NK-92 treated with Interleukin-12 subunit alpha and Interleukin-12 subunit beta, amount 100 ng/mL, for 24 hours (cell line): ENCODE results near the gene GJD2.

Experiments
- DNase-seq: peaks from one replicate; lab custom pipeline; 2025; lab: John Stamatoyannopoulos, UW

The GJD2 gene

DNA sequence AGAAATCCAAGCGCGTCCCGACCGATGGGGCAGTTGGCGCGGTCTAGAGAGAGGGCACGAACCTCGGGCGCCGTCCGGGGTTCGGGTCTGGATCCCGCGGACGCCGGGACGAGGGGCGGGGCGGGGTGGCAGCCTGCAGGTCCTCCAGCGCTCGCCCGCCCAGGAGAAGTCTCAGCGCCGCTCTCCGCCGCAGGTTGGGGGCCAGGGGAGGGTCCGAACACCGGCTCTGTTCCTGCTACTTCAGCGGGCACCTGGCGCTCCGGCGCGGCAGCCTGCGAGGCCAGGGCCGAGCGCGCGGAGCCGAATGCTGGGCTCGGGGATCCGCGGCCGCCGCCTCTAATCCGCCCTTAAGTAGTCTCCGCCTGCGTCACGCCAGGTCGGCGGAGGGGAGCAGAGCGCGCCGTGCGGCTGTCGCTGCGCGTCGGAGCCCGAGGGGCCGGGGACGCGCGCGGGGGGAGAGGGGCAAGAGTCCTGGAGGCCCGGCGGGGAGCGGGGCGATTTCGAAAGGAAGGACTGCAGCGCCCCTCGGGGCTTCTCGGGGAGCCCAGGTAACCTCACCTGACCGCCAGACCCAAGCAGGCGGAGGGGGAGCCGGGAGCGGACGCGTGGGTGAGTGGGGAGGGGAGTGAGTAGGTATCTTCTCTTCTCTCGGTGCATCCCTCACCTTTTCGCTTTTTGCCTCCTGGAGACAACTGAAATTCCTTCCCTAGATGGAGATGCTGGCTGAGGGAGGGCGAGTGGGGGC, at the start of gene GJD2:
TSS of gene GJD2 (minus strand) at position 325 of the 745 bp plus-strand sequence. CDS start 510 bp downstream, outside the sequence.
- DNase-seq, result no peak

DNA sequence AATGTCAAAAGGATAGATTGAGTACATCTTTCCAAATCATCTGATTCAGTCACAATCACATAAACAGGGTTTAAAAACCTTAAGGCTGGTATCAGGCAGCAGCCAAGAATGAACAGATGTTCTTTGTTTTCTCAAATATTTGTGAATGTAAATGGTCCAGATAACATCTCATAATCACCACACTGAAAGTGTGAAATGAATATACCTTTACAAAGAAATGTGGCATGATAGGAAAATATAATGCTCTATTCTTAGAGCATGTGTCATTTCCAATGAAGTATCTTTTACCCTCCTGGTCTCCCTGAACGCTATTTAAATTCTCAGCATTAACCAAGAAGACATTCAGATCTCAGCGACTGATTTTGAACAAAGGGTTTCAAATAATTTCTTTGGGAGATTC, 49.3 kb upstream of the GJD2 start:
- no peak for DNase-seq

DNA sequence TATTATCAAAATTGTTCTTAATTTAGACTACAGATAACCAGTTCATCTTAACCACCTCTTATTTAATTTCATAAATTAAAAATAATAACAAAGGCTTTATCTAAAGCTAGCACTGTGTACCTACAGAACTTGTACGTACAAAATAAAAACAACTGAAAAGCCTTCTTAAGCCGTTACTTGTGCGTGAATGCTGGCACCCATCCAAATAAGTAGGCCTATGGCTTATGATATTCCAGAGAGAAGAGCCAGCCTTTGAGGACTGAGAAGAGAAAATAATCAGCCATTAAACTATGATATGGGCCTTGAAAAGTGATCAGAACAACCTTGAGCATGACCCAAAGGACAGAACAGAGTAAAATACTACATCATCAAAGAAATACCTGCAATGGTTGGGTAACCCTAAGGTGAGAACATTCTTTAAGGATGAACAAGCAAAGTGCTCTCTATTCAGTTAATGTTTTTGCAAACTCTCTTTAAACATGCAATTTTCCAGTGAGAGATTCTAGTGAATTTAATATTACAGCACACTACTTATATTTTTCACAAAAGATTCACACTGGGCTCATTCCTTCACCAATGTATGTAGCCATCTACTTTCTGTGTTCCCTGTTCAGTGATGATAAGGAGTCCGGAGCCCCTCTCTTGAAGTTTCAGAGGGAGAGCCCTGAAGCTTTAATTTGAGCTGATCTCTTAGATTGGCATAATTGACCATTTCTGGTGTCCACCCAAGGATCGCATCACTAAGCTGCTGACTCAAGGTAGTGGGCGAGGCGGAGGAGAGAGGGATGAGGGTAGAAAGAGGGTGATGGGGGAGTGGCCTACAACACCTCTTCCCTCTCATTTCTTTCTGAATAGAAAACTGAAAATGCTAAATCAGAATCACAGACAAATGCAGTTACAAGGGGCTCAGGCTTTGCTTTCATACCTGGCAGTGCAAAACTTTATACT, 48.3 kb upstream of the GJD2 start:
- DNase-seq, result no peak

DNA sequence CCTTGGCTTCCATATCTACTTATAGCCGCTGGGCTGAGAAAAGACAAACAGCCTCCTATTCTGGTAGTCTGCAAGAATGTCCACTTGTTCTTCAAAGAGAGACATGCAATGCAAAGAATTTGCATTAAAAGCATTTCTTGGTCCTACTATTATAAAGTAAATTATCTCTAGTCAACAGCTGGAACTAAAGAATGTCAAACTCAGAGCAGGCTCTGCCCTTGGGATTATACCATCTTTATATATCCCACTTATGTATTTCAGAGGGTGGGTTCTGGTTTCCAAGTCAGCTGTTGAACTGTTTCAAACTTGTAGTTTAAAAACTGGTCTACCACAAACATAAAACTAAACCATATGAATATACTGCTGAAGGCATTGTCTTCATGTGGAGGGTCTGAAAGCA, 47.6 kb upstream of the GJD2 start:
- no peak for DNase-seq

DNA sequence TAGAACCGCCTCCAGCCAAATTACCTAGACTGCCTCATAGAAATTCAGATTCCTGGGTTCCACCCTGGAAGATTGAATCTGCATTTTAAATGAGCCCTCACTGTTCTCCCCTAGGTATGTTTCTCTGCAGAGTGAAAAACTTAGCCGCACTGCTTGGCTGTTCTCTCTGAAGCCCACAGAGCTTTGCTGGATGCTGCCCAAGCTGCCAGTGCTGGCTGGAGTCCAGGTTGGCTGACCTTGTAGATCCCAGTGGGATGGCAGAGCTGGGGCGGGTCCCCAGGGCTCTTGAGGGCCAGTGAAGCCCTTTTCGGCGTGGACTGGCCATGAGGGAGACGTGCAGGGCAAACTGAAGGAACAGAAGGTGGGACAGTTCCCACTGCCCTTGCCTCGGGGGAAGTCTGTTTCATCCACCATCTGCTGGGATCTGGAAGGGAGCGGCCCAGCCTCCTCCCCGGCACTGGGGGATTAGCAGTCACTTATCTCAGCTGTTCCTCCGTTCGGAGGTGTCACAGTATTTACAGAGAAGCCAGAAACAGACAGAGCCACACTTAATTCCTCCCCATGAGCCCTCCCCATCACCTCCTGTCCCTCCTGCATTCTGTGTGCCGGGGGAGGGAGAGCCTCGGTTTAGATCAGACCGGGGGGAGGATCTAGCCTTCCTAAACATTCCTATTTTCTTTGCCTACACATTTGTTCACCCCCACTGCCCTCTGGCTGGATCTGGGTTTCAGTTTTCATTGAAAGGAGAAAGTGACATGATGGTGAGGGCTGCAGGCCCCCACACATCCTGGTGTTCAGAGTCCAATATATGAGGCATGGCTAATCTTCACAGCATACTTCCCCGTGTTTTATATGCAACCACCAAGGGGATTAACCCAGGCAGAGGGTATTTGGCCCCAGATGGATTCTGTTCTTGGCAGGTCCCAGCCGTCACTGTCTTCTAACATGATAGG, 44.6 kb upstream of the GJD2 start:
- no peak for DNase-seq

DNA sequence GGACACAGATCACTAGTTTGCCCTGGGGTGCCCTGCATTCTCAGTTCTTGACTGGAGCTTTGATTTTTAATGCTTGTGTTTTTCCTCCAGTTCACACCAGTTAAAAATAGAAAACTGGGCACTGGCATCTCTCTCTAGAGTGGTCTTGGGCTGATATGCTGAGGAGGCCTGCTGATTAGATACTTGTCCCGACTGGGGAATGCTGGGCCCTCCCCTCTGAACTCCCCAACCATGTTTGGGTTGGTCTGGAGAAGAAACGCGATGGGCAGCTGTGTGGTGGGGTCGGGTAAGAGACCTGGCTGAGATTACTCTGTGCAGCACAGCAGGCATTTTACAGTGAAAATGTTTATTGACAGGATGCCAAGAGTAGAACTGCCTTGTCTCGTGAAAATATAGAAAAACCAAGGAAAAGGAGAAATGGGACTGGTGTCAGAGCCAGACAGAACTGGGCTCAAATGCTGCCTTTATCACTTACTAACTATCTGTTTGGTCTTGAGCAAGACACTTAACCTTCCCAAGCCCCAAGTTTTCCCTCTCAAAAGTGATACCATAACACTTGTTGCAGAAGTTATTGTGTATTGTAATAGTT, 42.1 kb upstream of the GJD2 start:
- DNase-seq, result no peak

DNA sequence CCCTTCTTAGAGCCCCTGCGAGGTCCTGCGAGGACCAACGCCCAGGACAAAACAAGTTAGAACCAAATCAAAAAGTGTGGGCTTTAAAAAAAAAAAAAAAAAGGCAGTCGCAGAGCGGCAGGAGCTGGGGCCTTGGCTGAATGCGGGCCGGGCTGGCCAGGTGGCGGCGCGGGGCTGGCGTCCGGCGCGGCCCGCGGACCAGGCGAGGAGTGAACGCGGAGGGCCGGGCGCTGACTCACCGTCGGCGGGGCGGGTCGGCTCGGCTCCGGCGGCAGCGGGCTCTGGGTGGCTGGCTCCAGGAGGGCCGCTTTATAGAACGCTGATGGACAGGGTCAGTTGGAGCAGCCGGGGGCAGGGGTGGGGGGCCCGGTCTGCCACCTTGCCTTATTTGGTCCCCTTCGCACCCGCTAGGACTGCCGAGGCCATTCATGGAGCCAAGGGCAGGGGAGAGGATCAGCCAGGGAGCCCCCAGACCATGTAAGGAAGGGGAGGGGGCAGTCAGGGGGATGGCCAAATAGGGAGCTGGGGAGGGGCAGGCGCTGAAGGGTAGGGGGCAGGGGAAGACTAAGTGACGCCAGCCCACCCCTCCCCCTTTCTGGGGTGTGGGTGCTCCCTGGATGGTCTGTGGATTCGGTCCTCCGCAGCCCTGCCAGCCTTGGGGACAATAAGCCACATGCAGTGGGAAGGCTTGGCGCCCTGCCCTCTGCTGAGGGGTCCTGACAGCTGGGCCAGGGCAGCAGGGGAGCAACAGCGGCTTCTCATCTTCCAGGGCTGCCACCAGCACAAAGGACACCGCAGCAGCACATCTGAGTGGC, 40.7 kb upstream of the GJD2 start, which contains the start of gene ACTC1:
TSS of gene ACTC1 (minus strand) at position 283 of the 815 bp plus-strand sequence. CDS start 741 bp downstream, outside the sequence.
- no peak for DNase-seq

DNA sequence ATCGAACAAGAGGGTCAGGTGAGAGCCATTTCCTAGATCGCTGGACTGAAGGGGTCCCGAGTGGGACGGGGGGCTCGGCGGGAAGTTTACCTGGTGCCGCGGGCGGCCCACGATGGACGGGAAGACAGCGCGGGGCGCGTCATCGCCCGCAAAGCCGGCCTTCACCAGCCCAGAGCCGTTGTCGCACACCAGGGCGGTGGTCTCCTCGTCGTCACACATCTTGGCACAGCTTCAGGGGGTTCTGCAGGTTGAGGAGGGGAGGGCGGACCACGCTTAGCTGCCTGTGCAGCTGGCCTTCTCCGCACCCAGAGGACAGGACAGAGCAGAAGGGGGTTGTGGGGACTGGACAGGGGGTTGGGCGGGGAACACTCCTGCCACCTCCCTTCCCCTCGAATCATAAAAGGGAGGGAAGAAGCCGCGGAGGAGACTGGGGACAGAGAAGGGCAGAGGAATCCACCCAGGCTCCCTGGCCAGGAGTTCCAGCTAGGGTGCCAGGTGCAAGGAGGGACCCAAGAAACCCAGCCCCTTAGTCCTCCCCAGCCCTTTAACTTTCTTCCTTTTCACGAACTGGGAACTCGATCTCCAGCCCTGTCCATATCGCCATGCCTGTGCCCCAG, 39.9 kb upstream of the GJD2 start:
- DNase-seq, result no peak

DNA sequence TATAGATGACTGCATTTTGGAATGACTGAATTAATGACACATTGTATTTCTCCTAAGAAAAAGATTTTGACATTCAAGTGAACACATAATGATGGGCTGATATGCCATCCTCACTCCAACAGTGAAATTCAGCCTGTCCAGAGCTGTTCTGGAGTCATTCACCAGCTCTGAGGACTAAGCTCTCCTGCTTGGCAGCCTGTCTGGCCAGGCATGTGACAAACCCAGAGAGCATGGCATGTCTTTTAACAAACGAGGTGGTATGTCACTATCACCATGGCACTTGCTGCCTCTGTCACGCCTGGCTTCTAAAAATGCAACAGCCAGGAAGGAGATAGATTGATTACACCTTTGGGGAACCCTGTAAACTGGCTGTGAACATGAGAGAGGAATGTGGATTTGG, 39.1 kb upstream of the GJD2 start:
- no peak for DNase-seq

DNA sequence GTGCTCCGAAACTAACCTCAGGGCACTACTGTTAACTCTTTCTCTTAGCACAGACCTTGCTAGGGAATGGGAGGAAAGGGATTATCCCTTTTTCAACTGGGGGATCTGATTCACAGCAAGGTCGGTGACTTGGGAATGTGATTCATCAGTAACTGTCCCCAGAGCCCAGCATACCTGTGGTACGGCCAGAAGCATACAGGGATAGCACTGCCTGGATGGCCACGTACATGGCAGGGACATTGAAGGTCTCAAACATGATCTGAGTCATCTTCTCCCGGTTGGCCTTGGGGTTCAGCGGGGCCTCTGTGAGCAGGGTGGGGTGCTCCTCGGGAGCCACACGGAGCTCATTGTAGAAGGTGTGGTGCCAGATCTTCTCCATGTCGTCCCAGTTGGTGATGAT, 38.3 kb upstream of the GJD2 start:
- no peak for DNase-seq

DNA sequence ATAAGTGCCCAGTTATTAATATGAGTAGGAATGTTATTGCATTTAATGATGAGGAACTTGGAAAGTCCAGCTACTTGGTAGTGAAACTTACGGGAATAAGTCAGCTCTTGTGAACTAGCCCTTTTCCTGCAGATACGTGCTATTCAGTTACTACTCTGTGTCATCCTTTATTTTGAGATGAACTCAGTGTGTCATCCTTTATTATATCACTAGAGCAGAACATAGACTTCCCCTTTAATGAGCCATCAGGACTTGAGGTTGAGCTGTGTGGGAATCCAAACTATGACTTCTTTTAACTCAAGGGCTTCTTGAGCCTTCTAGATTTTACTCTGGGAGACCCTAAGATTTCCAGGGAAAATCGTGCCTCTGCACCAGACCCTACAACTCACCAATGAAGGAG, 36.9 kb upstream of the GJD2 start:
- no peak for DNase-seq

DNA sequence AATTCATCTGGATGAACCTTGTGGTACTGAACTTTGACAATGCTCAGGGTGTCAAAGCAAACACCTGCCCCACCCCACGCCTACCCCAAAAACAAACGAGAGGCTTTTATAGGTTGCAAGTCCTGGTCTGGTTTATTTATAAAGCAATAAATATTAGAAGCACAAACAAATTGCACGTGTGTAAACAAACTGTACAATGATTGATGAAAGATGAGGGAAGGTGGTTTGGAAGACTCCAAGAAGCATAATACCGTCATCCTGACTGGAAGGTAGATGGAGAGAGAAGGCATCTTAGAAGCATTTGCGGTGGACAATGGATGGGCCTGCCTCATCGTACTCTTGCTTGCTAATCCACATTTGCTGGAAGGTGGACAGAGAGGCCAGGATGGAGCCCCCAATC, 35.3 kb upstream of the GJD2 start:
- DNase-seq, result no peak

DNA sequence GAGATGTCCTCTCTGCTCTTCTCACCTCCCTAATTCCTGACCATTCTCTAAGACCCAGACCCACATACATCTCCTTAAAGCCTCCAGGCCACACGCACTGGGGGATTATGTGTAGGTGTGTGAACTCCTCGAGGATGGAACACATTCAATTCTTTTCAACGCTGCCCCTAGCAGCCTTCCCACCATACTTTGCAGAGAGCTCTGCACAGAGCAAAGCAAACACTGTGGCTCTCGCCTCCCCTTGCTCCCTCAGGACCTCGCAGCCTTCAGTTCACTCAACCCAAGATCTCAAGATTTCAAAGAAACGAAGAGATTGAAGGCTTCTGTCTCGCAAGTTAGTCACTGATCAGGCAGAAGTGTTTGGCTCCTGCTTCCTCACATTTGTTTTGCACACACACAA, 34.5 kb upstream of the GJD2 start:
- no peak for DNase-seq

DNA sequence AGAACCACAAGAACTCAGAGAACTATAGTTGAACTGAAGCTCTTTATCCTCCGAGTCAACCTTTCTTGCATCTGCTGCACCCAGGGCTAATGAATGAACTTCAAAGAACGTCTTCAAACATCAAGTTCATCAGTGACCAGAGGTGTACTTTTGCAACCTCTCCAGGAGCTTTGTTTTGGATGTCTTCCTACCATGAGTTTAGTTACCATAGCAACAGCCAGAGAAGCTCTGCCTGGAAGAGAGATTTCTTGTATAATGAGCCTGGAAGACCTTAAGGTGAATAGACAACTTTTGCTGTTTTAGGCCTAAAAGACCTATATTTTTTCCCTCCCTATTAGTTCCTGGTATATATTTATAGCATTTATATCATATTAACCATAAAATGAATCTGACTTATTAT, 31.4 kb upstream of the GJD2 start:
- no peak for DNase-seq

DNA sequence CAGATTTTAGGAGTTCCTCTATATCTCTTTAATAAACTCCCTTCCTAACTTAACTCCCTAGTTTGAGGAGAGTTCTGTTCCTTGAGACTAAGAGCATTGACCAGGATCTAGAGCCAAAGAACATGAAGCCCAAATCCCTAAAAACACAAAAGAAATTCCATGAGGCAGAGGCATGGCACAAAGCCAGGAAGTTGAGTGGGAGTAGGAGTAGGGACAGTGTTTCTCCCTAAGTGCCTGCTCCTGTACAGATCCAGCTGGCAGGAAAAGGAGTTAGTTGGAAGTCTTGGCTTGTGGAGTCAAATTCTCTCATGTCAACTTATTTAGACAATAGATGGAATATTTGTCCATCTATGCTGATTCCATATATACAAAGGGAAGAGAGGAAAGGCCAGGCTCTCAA, 29.2 kb upstream of the GJD2 start:
- no peak for DNase-seq

DNA sequence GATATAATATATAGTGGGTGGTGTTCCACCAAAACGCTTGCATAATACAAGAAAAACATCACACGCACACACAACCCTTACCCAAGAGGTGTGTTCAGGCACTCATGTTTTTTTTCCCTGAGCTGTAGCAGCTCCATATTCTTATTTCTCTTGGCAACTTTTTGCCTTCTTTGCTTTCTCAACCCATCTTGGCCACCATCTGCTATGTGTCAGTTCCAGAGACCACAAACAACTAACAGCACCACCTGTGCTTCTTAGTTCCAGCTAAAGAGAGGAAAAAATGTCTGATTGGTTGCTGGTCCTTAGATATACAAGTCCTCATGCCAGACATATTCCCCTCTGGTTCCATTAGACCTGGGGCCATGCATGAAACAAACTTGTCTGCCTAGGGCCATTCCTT, 28.6 kb upstream of the GJD2 start:
- DNase-seq, result no peak

DNA sequence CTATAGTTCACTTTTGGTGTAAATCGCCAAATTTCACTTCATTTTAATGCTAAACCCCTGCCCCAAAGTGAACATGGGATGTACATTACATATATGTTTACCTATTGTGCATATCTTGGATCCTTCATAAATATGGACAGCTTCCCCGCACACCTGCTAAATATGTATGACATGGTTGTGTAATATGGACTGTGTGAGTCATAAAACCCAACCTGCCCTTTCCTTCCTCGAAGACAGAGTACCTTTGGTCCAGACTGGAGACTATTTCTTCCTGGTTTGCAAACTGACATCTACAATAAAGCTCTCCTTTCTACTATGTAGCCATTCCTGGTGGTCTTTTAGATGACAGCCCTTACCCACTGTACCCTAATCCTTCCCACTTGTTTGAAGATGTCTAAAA, 28.1 kb upstream of the GJD2 start:
- DNase-seq, result no peak

DNA sequence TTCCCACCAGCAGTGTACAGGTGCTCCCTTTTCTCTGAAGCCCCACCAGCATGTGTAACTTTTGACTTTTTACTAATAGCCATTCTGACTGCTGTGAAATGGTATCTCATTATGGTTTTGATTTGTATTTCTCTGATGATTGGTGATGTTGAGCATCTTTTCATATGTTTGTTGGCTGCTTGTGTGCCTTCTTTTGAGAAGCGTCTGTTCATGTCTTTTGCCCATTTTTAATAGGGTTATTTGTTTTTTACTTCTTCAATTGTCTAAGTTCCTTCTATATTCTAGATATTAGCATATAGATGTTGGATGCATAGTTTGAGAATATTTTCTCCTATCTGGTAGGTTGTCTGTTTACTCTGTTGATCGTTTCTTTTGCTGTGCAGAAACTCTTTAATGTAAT, 25.9 kb upstream of the GJD2 start:
- DNase-seq, result no peak

DNA sequence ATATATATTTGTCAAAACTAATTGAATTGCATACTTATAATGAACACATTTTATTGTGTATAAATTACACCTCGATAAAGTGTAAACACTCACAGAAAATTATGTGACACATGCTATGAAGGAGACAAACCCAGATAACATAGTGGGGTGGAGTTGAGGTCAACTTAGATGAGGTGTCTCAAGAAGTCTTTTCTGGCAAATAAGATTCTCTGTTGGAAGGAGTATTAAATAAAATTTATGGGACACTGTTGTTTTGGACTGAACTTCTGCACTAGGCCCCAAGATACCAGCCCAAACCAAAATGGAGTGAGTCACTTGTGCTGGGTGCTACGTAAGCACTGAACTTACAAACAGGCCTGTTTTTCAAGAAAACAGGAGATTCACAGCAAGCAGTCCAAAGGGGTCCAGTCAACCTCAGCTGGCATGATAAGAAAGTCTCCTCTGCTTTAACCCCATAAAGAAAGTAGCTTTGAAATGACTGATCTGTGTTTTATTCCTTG, 21.9 kb upstream of the GJD2 start:
- no peak for DNase-seq

DNA sequence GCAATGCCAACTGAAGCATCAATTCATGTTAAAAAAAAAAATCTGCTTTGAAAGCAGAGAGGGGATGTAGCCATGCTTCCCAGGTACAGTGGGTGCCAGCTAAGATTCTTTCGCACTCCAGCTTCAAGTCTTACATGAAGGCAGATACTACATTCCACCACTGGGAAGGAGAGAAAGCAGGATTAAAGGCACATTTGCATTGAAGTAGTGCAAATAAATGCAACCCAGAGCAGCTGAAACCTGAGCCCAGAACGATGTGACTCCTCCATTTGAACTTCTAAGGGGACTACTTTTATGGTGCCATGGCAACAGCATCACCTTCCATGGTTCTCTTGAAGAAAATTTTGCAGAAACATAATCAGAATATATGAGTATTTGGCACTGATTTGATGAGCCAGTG, 19.1 kb upstream of the GJD2 start:
- no peak for DNase-seq
